GM21723 (cell line): ENCODE measurements around the gene PEG3.
"Not testable (repeated sequence)": the region's sequence is repeated elsewhere in the genome, so short reads cannot be mapped to it uniquely, and the experiment has no call there.

Experiments used
- ATAC-seq: cut with Tn5 transposase; IDR thresholded peaks from one replicate; pipeline ENCODE4 v1.9.1; 2021; ENCODE audit warnings: mild to moderate bottlenecking, moderate library complexity; ENCODE audit not compliant: unreplicated experiment

Gene PEG3

GRCh38 chr19:56840451-56841192 is at the start of gene PEG3, which contains the start of gene ZIM2:
Gene PEG3 (minus strand): TSS chr19:56840726. CDS start chr19:56824655, 16,071 bp downstream.
Gene ZIM2 (minus strand): TSS chr19:56840726. CDS start chr19:56824277, 16,449 bp downstream.
- ATAC-seq: no peak

- no peak for ATAC-seq
Observed at GRCh38 chr19:56885173-56885985, 44.9 kb upstream of the PEG3 start.

DNA sequence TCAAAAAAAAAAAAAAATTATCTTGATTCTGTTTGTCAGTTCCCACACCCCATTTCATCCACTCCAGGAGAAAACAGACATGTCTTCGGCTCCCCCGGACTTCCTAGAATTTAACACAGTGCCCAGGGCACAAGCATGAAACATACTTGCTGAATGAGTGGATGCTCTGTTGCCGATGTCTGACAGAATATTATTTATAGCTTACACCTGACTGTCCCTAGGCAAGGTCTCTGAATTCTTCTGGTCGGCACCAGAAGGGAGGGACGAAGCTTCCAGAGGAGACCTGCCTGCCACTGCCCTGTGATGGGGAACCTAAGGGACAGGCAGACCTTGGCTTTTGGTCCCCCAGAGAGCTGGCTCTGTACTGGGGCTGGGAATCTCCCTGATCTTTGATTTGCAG is 43.9 kb upstream of the PEG3 start:
- ATAC-seq: no peak

- ATAC-seq: no peak
Observed at GRCh38 chr19:56880592-56881190, 40.2 kb upstream of the PEG3 start.

- ATAC-seq: no peak
Observed at GRCh38 chr19:56877069-56877715, 36.7 kb upstream of the PEG3 start.

DNA sequence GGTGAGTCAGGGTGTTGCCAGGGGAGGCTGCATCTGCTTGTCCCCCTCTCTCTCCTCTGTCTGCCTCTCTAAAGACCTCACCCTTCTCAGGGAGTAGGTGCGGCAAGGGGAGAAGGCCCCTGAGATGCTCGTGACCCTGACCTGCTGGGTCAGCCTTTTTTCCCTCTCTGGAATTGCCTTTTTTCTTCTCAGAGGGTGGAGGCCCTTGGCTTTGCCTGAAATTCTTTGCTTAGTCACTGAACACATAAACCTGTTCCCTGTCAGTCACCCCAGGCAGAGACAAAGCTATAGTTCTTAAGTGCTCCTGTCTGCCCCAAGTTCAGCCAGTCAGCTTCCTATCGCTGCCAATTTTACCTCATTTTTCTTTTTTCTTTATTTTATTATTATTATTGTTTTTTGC is 35.2 kb upstream of the PEG3 start:
- no peak for ATAC-seq

DNA sequence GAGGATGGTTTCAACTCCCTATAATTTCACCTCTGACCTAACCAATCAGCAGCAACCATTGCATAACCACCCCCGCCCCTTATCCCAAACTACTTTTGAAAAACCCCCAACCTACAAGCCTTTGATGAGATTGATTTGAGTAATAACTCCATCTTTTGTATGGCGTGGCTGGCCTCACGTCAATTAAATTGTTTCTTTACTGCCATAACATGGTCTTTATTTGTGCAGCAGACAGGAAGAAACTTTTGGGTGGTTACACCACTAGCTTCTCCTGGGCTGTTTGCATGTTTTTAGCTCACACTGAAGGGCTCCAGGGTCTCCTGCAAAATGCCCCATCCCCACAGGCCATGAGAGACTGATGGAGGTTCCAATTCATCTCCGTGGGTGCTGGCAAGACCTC is 34.0 kb upstream of the PEG3 start:
- no peak for ATAC-seq

GRCh38 chr19:56873493-56873892 is 33.0 kb upstream of the PEG3 start:
- ATAC-seq: no peak

DNA sequence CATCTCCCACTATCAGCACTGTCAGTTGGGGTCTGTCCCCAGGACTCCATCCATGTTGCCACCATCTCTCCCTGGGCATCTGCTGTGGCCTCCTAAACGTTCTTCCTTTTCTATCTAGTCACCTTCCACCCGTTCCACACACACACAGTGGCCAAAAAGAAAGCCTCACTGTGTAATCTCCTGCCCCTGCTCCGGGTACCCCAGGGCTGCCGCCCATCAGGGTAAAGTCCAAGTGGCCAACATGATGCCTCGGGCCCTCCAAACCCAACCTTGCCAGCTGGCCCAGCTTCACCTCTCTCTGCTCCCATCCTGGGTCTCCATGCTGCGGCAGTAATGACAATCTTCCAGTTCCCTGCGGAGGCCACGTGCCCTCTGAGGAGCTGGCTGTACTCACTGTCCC is 29.4 kb upstream of the PEG3 start:
- ATAC-seq: no peak

DNA sequence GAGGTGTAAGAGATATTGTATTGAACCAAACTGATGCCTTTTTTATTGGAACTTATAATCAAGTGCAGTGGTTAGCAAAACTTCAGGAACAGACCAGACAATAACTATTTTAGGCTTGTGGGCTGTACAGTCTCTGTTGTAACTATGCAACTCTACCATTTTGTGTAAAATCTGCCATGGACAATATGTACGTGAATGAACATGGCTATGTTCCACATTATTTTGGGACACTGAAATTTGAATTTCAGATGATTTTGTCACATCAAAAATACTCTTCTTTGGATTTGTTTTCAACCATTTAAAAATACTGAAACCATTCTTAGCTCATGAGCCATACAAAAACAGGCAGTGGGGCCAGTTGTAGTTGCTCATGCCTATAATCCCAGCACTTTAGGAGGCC is 27.9 kb upstream of the PEG3 start:
- no peak for ATAC-seq

GRCh38 chr19:56866538-56866937 is 26.0 kb upstream of the PEG3 start:
- ATAC-seq: no peak

- no peak for ATAC-seq
Observed at GRCh38 chr19:56864443-56865125, 24.1 kb upstream of the PEG3 start.

DNA sequence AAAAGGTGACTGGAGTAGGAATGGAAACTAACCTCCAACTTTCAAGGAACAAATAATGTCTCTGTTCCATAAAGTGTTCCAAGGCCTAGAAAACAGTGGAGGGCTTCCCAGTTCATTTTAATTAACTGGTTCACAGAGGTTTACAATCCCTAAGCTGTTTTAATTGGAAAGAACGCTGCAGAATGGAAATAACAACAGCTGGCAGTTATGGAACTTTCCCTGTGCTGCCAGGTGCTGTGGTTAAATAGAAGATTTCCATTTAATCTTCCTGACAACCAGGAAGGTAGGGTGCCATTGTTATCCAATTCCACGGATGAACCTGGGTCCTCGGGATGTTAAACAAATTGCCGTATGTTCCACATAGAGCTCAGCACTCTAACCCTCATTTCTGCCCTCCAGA is 22.2 kb upstream of the PEG3 start:
- ATAC-seq: no peak

- ATAC-seq: not testable (repeated sequence)
Observed at GRCh38 chr19:56860409-56860808, 19.9 kb upstream of the PEG3 start.

GRCh38 chr19:56858026-56858425 is 17.5 kb upstream of the PEG3 start:
- ATAC-seq: no peak

DNA sequence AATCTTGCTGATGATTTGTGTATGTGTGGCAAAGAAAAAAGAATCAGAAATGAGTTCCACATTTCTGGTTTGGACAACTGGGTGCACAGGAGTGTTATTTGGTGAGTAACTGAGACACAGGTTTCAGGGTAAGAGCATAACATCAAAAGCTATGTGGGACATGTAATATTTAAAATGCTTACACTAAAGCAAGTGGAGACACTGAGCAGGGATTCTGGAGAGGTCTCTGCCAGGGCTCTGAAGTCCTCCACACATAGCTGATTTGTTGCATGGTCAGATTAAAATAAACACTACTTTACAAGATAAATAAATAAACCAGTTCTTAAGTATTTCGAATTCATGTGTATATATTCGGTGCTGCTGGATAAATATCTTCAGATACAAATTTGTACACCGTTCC is 16.3 kb upstream of the PEG3 start:
- ATAC-seq: no peak

GRCh38 chr19:56852361-56852760 is 11.8 kb upstream of the PEG3 start:
- not testable (repeated sequence) for ATAC-seq

DNA sequence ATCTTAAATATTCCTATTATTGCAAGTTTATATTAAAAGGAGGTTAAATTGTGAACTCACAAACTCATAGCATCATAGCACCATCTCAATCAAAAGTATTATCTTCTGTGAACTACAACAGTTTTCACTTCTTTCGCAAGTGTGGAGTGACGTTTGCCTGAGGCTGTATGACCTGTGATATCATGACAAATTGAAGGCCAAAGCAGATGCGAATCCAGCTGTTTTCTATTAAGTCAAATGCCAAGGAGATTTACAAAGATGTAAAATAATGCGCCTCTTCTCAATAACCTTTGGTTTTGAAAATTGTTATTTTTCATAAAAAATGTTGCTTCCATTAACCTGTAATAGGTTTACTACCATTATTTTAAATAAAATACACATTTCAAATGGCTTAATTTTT is 7.6 kb upstream of the PEG3 start:
- no peak for ATAC-seq

GRCh38 chr19:56842412-56842811 is 1.9 kb upstream of the PEG3 start:
- no peak for ATAC-seq

- ATAC-seq: no peak
Observed at GRCh38 chr19:56841193-56841543, 642 bp upstream of the PEG3 start.
